ENCODE results near the gene CLDN2.

DNA sequence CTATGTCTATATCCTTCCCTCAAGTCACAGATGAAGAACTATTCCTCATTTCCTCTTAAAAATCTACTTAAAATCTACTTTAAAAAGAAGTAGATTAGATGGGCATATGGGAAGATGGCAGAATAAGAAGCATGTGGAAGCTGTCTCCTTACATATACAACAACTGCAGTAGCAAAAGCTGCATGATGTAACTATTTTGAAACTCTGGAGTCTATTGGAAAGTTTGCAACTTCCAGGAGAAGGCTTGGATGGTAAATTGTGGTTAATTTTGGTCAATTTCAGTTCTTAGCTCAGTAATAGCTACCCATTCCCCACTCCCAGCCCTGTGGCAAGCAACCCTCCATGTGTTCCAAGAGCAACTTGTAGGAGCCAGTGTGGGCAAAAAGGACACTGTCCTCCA, 42.9 kb downstream of the CLDN2 start:
- TF ChIP-seq, protein P1, sequence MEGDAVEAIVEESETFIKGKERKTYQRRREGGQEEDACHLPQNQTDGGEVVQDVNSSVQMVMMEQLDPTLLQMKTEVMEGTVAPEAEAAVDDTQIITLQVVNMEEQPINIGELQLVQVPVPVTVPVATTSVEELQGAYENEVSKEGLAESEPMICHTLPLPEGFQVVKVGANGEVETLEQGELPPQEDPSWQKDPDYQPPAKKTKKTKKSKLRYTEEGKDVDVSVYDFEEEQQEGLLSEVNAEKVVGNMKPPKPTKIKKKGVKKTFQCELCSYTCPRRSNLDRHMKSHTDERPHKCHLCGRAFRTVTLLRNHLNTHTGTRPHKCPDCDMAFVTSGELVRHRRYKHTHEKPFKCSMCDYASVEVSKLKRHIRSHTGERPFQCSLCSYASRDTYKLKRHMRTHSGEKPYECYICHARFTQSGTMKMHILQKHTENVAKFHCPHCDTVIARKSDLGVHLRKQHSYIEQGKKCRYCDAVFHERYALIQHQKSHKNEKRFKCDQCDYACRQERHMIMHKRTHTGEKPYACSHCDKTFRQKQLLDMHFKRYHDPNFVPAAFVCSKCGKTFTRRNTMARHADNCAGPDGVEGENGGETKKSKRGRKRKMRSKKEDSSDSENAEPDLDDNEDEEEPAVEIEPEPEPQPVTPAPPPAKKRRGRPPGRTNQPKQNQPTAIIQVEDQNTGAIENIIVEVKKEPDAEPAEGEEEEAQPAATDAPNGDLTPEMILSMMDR (IDR thresholded peaks at IDR 0.05): no peak
- no peak for TF ChIP-seq POLR2A (IDR thresholded peaks at IDR 0.05)

Measured in right lobe of liver (tissue), 4 donors.